Activated CD4-positive, CD25-positive, alpha-beta regulatory T cell treated with anti-CD3 and anti-CD28 coated beads, Interleukin-2, amount 50 U/mL, for 24 hours (primary cell): ENCODE measurements around the gene RNF111.

ENCODE experiments used
- ATAC-seq, 2 donors: fragments of 150-1000 bp; cut with Tn5 transposase; one replicate each; pipeline ENCODE4 v1.10.0; 2021; ENCODE audit warnings: mild to moderate bottlenecking in 1 of 2, moderate library complexity in 1 of 2

Gene RNF111

DNA sequence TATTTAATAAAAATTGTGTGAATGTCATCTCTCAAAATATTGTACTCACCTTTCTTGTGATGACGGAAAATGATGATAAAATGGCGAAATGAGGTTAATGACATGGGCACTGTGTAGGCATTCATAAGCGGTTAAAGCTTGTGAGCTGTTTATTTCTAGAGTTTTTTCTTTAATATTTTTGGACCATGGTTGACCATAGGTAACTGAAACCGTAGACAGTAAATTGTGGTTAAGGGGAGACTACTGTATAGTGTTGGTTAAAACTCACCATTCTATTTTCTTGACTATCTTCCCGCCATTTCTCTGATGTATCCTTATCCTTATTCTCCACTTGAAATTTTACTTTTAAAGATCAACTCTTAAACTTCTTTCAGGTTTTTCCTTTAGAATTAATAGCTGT lies 14.5 kb downstream of the RNF111 start:
- ATAC-seq, result no peak

- ATAC-seq, result peak; percentile 58 to 72
Observed at GRCh38 chr15:59002418-59002859, 15.0 kb downstream of the RNF111 start.

- ATAC-seq, result no peak
Observed at GRCh38 chr15:59005579-59005978, 18.1 kb downstream of the RNF111 start.

DNA sequence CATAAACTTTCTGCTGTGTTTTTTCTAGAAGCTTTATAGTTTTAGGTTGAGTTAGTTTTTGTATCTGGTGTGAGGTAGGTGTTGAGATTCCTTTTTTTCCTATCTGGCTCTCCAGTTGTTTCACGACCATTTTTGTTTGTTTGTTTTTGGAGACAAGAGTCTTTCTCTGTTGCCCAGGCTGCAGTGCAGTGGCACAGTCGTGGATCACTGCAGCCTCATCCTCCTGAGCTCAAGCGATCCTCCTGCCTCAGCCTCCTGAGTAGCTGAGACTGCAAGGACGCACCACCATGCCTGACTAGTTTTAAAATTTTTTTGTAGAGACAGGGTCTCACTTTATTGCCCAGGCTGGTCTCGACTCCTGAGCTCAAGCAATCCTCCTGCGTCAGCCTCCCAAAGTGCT lies 20.6 kb downstream of the RNF111 start:
- ATAC-seq, result no peak

DNA sequence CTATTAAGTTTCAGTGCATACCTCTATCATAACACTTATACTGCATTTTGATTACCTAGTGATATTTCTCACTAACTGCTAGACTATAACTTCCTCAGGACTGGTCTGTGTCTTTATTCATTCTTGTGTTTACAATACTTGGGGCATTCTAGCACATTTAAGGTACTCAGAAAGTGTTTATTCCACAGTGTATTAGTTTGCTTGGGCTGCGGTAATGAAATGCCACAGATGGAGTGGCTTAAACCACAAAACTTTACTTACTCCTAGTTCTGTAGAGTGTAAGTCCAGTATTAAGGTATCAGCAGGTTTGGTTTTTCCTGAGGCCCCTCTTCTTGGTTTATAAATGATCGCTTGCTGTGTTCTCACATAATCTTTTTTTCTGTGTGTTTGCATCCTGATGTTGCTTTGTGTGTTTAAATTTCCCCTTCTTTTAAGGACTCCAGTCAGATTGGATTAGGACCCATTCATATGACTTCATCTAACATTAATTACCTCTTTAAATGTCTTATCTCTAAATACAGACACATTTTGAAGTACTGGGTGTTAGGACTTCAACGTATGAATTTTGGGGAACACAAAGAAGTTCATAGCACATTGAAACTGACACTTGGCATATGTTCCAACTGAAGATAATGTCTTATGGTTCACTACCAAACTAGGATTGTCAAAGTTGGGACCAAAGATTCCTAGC lies 23.9 kb downstream of the RNF111 start:
- ATAC-seq, result no peak

- ATAC-seq, result no peak
Observed at GRCh38 chr15:59013246-59013873, 25.9 kb downstream of the RNF111 start.

DNA sequence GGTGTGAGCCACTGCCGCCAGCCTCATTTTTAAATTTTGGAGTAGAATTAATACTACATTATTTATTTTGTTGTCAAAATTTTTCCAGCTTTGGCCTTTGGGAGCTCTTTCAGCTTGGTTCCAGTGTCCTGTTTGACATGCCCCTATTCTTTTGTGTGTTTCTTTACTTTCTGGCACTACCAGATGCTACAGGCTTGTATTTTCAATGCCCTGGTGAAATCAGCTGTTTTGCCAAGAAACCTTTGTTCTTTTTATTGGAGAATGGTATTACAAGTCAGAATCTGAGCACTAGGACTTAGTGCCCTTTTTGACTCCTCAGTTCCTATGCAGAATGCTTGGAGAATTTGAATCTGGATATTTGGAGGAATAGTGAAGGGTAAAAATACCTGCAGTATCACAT lies 26.6 kb downstream of the RNF111 start:
- no peak for ATAC-seq

DNA sequence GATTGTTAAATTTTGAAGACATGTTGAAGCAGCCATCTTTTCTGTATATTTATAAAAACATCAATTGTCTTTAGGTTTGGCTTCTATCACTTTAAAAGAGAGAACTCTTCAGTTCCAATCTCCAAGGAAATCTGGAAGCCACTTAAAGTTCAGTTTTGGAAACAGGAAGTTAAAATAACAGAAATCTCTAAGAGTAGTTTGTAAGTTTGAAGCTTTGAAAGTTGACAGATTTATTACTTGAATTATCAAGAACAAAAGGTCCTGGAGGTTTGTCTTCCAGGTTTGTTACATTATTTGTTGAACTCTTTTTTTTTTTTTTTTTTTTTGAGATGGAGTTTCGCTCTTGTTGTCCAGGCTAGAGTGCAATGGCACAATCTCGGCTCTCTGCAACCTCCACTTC lies 30.0 kb downstream of the RNF111 start:
- no peak for ATAC-seq

GRCh38 chr15:59018833-59019232 lies 31.4 kb downstream of the RNF111 start:
- no peak for ATAC-seq

GRCh38 chr15:59020322-59020721 lies 32.9 kb downstream of the RNF111 start:
- peak; percentile 38 to 49 for ATAC-seq

DNA sequence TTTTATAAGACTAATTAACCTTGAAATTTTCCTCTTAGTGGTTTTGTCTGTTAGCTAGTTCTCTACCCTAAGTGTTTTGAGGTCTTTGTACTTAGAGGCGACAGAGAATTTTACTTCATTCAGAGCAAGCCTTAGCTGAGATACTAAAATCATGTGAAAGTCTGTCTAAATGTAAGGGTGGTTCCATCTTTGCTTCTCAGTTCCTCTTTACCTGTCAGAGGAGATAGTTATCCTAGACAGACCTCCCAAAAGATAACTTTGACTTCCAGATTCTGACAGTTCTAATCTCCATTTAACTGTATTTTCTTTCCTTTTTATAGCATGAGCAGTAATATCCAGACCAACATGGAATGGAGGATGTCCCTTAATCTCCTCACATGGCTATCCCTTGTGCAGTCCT lies 34.7 kb downstream of the RNF111 start:
- ATAC-seq, result no peak

- peak; percentile 53 to 77 for ATAC-seq
Observed at GRCh38 chr15:59026207-59026606, 38.7 kb downstream of the RNF111 start.

GRCh38 chr15:59028387-59028955 lies 41.0 kb downstream of the RNF111 start:
- peak in 1 of 2 donors; percentile 62 for ATAC-seq

GRCh38 chr15:59029554-59029953 lies 42.1 kb downstream of the RNF111 start:
- ATAC-seq, result no peak

DNA sequence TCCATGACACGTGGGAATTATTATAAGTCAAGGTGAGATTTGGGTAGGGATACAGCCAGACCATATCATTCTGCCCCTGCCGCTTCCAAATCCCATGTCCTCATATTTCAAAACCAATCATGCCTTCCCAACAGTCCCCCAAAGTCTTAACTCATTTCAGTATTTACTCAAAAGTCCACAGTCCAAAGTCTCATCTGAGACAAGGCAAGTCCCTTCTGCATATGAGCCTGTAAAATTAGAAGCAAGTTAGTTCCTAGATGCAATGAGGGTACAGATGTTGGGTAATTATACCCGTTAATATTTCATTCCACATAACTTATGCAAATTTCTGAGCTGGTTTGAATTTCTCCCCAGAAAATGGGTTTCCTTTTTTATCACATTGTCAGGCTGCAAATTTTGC lies 47.7 kb downstream of the RNF111 start:
- no peak for ATAC-seq

DNA sequence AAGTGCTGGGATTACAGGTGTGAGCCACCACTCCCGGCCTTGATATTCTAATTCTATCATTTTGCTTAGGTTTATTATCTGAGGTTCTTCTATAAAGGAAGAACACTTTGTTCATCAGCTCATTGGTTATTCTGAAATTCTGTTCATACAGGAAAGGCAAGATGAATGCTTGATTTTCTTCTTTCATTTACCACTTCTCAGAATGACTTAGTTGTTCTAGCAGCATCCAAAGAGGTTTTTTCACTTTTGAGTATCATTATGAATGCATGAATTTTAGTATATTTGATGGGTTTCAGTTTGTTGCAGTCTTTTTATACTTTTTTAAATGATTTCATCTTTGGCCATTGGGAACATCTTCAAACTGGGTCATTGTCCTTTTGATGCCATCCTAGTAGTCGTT lies 51.8 kb downstream of the RNF111 start:
- ATAC-seq, result peak; percentile 51 to 67

DNA sequence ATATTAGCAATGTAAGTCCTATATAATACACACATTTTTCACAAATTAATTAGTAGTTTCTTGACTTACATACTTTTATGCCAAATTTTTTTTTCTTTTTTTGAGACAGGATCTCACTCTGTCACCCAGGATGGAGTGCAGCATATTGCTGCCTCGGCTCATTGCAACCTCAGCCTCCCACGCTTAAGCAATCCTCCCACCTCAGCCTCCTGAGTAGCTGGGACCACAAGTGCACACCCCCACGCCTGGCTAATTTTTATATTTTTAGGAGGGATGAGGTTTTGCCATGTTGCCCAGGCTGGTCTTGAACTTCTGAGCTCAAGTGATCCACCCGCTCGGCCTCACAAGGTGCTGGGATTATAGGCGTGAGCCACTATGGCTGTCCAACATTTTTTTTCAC lies 54.6 kb downstream of the RNF111 start:
- ATAC-seq, result no peak

DNA sequence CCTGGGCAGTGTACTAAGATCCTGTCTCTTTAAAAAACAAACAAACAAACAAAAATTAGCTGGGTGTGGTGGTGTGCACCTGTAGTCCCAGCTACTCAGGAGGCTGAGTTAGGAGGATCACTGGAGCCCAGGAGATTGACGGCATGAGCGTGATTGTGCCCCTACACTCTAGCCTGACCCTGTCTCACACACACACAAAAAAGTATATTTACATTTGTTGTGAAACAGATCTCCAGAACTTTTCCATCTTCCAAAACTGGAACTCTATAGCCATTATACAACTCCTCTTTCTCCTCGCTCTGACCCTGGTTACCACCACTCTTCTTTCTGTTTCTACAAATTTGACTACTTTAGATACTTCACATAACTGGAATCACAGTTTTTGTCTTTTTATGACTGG lies 61.4 kb downstream of the RNF111 start:
- ATAC-seq, result no peak

DNA sequence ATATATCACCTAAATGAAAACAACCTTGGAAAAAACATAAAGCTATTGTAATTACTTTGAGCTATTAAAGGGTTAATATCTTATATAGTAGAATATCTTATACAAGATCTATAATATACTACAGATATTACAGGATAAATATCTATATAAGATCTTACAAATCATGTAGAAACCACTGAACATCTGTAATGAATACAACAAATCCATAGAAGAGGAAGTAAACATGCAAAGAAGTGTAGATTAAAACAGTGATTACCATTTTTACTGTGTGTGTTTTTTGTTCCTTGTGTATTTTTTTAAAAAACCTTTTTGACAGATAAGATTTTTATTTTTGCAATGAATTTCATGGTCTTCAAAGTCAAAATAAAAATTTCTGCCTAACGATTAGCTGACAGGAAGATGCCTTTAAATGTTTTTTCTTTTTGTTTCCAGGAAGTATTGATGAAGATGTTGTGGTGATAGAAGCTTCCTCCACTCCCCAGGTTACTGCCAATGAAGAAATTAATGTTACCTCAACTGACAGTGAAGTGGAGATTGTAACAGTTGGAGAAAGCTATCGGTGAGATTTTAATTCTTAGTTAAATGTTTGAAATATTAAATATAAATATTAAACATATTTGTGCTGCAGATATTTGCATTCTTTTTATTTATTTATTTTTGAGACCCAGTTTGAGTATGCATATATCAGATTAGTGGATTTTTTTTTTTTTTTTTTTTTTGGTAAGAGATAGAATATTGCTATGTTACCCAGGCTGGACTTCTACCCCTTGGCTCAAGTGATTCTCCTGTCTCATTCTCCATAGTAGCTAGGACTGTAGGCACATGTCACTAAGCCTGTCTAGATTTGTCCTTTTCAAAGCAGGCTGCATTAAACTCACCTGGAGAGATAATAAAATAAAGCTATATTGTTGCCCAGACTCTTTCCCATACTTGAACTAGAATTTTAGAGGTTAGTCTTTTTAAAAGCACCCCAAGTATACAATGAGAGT lies 64.7 kb downstream of the RNF111 start:
- no peak for ATAC-seq

DNA sequence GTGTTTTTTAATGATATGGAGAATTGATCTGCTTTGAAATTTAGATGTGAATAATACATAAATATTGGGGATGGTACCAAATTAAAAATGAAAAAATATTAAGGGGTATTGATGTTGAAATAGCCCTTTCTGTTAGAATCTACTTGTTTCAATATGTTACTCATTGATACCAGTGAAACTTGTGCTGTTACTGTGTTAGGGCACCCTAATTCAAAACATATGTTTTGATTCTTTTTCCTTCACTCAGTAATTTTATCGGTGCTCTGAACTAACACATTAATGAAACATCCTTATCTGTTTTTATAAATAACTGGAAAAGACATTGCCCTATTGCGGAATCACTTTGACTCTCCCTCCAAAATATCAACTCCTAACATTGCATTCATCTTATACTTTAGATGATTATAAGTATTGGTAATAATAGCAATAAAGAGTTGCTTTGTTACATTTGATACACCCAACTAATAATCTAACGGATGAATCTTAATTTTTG lies 65.5 kb downstream of the RNF111 start:
- ATAC-seq, result no peak

DNA sequence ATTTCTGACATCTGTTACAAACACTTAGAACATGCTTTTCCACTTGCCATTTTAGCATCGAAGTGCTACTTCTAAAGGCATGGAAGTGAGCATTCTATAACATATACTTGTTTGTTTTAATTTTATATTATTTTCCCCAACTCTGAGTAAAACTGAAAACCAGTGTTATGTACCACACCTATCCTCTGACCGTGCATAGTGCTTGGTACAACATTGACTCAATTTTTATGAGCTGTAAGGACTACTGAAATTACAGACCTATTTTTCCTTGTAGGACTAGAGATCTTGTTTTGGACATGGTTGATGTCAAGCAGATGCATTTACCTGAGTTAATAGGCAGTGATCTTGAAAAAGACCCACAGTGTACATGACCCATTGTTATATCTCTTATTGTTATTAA lies 66.0 kb downstream of the RNF111 start:
- ATAC-seq, result peak; percentile 32 to 58

DNA sequence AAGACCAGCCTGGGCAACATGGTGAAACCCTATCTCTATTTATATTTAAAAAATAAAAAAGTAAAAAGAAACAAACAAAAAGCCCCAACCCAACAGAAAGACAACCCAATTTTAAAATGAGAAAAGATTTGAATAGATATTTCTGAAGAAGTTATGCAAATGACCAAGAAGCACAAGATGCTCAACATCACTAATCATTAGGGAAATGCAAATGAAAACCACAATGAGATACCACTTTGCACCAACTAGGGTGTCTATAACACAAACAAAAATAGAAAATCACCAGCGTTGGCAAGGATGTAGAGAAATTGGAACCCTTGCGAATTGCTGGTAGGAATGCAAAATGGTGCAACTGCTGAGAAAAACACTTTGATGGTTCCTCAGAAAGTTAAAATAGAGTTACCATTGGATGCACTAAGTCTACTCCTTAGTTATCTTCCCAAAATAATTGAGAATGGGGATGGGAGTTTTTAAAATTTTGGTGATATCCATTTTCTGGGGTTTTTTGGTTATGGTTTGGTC lies 71.7 kb downstream of the RNF111 start:
- ATAC-seq, result no peak

GRCh38 chr15:59060348-59060747 lies 72.9 kb downstream of the RNF111 start:
- peak; percentile 38 to 76 for ATAC-seq
